LNCaP clone FGC (cell line): Measurements from ENCODE around the gene SEC23A.
A peak's percentile ranks its signal among the peaks of the same experiment; 100 is the strongest.
"Not testable (repeated sequence)": the region's sequence is repeated elsewhere in the genome, so short reads cannot be mapped to it uniquely, and the experiment has no call there.

Experiments
- DNase-seq: peaks from one replicate; pipeline ENCODE4 v3.0.0-alpha.2; 2011; ENCODE audit warnings: low read depth
- H3K4me3 ChIP-seq: 2 replicates; pipeline ENCODE4 v1.5.1; 2011; ENCODE audit warnings: mild to moderate bottlenecking, low read depth, low read length, control low read depth
- TF ChIP-seq, protein P1 (sequence below): IDR thresholded peaks from 2 replicates; pipeline ENCODE4 v1.5.1; 2012; ENCODE audit warnings: mild to moderate bottlenecking; ENCODE audit not compliant: control insufficient read depth, insufficient read depth; ENCODE audit errors: extremely low read depth

The SEC23A gene

DNA sequence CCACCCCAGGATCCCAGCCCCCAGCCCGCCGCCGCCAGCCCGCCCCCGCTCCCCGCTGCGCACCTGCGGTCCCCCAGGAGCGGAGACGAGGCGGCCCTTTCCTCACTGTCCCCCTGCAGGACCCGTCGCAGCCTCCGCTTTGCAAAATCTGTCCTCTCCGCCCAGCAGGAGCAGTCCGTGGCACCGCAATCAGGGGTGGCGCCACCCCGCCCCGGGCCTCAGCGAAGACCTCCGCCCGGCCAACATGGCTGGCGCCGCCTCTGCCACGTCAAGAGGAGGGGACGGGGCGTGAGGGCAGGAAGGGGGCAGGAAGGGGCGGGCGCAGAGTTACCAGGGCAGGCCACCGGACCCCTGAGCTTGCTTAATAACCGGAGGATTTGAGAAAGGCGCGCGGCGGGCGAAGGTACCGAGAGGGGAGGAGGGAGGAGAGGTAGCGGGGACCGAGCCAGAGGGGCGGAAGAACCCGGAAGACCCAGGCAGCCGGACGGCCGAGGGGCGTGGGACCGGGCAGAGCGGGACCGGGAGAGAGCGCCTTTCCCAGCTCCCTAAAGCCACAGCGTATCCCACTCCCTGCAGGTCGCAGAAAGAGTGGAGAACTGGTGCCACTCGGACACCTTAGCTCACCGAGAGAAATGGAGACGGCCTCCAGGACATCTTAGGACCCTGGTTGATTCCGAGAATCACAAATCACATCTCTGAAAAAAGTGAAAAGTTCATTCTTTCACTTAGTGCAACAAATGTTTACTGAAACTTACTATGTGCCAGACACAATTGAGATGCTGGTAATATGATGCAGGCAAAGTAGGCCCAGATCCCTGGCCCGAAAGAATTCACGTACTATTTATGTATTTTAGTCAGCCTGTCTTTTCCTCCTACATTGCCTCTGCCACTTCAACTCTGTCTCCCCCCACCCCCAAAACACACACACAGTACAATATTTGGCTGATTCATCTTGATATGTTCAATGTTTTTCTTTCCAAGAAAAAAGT lies at the start of gene SEC23A:
SEC23A (minus strand) TSS at position 267 of the 989 bp plus-strand sequence. CDS start 7,117 bp downstream, outside the sequence.
- DNase-seq, result no peak
- peak within 1 kb of the TSS; percentile 74 for H3K4me3 ChIP-seq
- TF ChIP-seq, protein P1, sequence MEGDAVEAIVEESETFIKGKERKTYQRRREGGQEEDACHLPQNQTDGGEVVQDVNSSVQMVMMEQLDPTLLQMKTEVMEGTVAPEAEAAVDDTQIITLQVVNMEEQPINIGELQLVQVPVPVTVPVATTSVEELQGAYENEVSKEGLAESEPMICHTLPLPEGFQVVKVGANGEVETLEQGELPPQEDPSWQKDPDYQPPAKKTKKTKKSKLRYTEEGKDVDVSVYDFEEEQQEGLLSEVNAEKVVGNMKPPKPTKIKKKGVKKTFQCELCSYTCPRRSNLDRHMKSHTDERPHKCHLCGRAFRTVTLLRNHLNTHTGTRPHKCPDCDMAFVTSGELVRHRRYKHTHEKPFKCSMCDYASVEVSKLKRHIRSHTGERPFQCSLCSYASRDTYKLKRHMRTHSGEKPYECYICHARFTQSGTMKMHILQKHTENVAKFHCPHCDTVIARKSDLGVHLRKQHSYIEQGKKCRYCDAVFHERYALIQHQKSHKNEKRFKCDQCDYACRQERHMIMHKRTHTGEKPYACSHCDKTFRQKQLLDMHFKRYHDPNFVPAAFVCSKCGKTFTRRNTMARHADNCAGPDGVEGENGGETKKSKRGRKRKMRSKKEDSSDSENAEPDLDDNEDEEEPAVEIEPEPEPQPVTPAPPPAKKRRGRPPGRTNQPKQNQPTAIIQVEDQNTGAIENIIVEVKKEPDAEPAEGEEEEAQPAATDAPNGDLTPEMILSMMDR, result peak; percentile 9; the same call in 1 of the 2 replicates

- H3K4me3 ChIP-seq, result no peak overlapping the region
- TF ChIP-seq, protein P1, result no peak
- DNase-seq, result no peak
Observed at GRCh38 chr14:39145266-39145966, 42.4 kb upstream of the SEC23A start.

DNA sequence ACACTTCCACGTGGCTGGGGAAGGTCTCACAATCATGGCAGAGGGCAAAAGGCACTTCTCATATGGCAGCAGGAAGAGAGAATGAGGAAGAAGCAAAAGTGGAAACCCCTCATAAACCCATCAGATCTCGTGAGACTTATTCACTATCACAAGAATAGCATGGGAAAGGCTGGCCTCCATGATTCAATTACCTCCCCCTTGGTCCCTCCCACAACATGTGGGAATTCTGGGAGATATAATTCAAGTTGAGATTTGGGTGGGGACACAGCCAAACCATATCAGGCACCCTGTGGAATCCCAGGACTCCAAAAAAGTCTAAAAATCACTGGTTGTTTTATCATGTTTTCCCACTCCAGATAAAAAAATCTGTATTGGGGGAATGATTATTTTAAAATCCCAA lies 40.2 kb upstream of the SEC23A start:
- H3K4me3 ChIP-seq, DNase-seq: not testable (repeated sequence)

DNA sequence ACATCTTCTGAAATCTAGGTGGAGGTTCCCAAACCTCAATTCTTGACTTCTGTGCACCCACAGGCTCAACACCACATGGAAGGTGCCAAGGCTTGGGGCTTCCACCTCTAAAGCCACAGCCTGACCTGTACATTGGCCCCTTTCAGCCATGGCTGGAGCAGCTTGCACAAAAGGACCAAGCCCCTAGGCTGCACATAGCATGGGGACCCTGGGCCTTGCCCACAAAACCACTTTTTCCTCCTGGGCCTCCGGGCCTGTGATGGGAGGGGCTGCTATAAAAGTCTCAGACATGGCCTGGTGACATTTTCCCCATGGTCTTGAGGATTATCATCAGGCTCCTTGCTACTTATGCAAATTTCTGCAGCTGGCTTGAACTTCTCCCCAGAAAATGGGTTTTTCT lies 38.6 kb upstream of the SEC23A start:
- DNase-seq, H3K4me3 ChIP-seq: not testable (repeated sequence)

DNA sequence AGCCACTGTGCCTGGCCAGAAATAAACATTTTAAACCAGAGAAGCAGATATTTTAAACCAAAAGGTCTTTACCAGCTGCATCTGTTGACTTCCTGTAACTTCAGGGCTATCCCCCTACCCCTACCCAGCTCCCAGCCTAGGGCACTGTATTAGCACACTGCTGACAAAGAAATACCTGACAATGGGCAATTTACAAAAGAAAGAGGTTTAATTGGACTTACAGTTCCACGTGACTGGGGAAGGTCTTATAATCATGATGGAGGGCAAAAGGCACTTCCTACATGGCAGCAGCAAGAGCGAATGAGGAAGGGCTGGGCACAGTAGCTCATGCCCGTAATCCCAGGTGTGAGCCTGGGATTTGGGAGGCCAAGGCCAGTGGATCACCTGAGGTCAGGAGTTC lies 37.1 kb upstream of the SEC23A start:
- TF ChIP-seq, protein P1, result no peak
- H3K4me3 ChIP-seq, result no peak overlapping the region
- no peak for DNase-seq

DNA sequence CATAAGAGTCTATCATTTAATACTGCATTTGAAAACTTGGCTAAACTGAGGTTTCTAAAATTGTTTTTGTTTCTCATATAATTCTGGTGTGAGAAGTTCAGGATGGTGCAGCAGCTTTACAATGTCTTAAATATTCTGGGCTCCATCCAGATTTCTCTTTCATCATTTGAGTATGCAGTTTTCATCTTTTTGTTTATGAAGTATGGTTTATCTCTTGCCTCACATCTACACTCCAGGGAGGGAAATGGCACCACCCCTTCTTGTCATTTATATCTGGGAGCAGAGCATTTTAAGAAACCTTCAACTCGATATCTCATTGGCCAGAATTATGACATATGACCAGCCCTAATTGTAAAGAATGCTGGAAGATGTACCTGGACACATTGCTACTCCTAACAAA lies 35.4 kb upstream of the SEC23A start:
- TF ChIP-seq, protein P1, result no peak
- no peak overlapping the region for H3K4me3 ChIP-seq
- no peak for DNase-seq

- DNase-seq, H3K4me3 ChIP-seq: not testable (repeated sequence)
Observed at GRCh38 chr14:39137835-39138234, 34.8 kb upstream of the SEC23A start.

DNA sequence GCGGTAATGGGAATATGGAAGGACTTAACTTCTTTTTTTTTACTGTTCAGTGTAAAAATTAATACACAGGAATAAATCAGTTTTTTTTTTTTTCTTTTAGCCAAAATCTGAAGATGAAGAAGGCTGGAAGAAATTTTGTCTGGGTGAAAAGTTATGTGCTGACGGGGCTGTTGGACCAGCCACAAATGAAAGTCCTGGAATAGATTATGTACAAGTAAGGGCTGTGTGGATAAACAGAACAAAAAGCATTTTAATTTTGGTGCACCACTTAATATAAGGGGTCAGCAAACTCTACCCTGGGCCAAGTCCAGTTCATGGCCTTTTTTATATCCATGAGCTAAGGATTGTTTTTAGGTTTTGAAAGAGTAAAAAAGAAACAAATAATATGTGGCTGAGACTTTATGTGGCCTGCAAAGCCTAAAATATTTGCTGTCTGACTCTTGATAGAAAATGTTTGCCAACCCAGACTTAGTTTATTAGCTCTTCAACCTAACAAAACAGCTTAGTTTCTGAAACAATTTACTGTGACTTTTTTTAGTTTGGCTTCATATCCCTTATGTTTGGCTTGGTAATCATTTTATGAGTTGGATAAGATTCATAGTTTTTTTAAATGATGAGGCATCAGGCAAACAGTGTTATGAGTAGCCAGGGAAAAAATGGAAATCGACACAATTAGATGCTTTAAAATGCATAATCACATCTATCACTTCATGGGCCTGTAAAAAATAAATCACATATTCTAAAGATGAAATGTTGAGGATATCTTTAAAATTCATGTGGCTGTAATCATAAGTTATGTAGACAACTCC lies 19.5 kb upstream of the SEC23A start:
- no peak for DNase-seq
- H3K4me3 ChIP-seq, result no peak overlapping the region
- TF ChIP-seq, protein P1, result no peak
